Mesendoderm (in vitro differentiated cells): ENCODE measurements around the gene SAFB2.

Experiments used
- DNase-seq: peaks from one replicate; pipeline ENCODE4 v3.0.0; 2013
- H2AK5ac ChIP-seq: 2 replicates; pipeline ENCODE4 v1.6.1; 2013; ENCODE audit warnings: low read length, inconsistent platforms
- H2BK120ac ChIP-seq: 2 replicates; pipeline ENCODE4 v1.6.1; 2013; ENCODE audit warnings: low read depth, mild to moderate bottlenecking, low read length, moderate library complexity, mixed read lengths
- H2BK15ac ChIP-seq: replicated peaks from 2 replicates; pipeline ENCODE4 v1.6.1; 2013; ENCODE audit warnings: low read depth, mild to moderate bottlenecking, moderate library complexity
- H2BK5ac ChIP-seq: 2 replicates; pipeline ENCODE4 v1.6.1; 2013; ENCODE audit warnings: low read length, inconsistent platforms
- H3K18ac ChIP-seq: 2 replicates; pipeline ENCODE4 v1.6.1; 2013; ENCODE audit warnings: mild to moderate bottlenecking, low read length, mixed read lengths
- H3K23ac ChIP-seq: one replicate; pipeline ENCODE4 v1.6.1; 2013; ENCODE audit warnings: low read length
- H3K27ac ChIP-seq: 2 replicates; pipeline ENCODE4 v1.5.1; 2013; ENCODE audit warnings: low read depth, mild to moderate bottlenecking, inconsistent platforms, low read length, moderate library complexity
- H3K27me3 ChIP-seq: 2 replicates; pipeline ENCODE4 v1.6.1; 2013; ENCODE audit warnings: low read length, control low read depth, mild to moderate bottlenecking, inconsistent platforms; ENCODE audit not compliant: insufficient read depth, poor library complexity
- H3K36me3 ChIP-seq: 2 replicates; pipeline ENCODE4 v1.6.1; 2013; ENCODE audit warnings: low read length, inconsistent platforms; ENCODE audit not compliant: control insufficient read depth, insufficient read depth
- H3K4ac ChIP-seq: one replicate; pipeline ENCODE4 v1.6.1; 2013; ENCODE audit warnings: low read depth, mild to moderate bottlenecking, low read length, moderate library complexity
- H3K4me1 ChIP-seq: 2 replicates; pipeline ENCODE4 v1.6.1; 2013; ENCODE audit warnings: low read depth, low read length, inconsistent platforms; ENCODE audit not compliant: control insufficient read depth
- H3K4me2 ChIP-seq: 2 replicates; pipeline ENCODE4 v1.6.1; 2013; ENCODE audit warnings: low read length
- H3K4me3 ChIP-seq: 2 replicates; pipeline ENCODE4 v1.5.1; 2013; ENCODE audit warnings: mild to moderate bottlenecking, low read length
- H3K56ac ChIP-seq: one replicate; pipeline ENCODE4 v1.6.1; 2013; ENCODE audit warnings: low read length
- H3K79me1 ChIP-seq: 2 replicates; pipeline ENCODE4 v1.6.1; 2013; ENCODE audit warnings: low read length, inconsistent platforms
- H3K79me2 ChIP-seq: 2 replicates; pipeline ENCODE4 v1.6.1; 2013; ENCODE audit warnings: mild to moderate bottlenecking, low read length; ENCODE audit not compliant: control insufficient read depth, insufficient read depth
- H3K9ac ChIP-seq: 2 replicates; pipeline ENCODE4 v1.6.1; 2013; ENCODE audit warnings: low read length, inconsistent platforms
- H4K5ac ChIP-seq: one replicate; pipeline ENCODE4 v1.6.1; 2013; ENCODE audit warnings: low read length
- H4K8ac ChIP-seq: one replicate; pipeline ENCODE4 v1.6.1; 2013; ENCODE audit warnings: low read depth, mild to moderate bottlenecking, control low read depth, low read length, moderate library complexity
- WGBS: extraction: QIAGEN DNeasy Blood & Tissue Kit; methylation state at CpG from one replicate; pipeline ENCODE4 v1.1.7; 2013; ENCODE audit warnings: low lambda C conversion rate, missing lambda C conversion rate; ENCODE audit not compliant: insufficient coverage; ENCODE audit errors: extremely low coverage; 5-methylcytosine and 5-hydroxymethylcytosine counted together

SAFB2 gene

GRCh38 chr19:5643060-5643459 lies 20.5 kb upstream of the SAFB2 start:
- peaks cover 31% of the 10 kb centered on the region for H3K79me1 ChIP-seq

GRCh38 chr19:5642204-5642603 lies 19.6 kb upstream of the SAFB2 start:
- peaks cover 27% of the 10 kb centered on the region for H3K36me3 ChIP-seq

More at GRCh38 chr19:5643060-5643459, 20.5 kb upstream of the SAFB2 start:
- no peak for DNase-seq
- no peak overlapping the region for H3K4ac ChIP-seq
- H3K4me3 ChIP-seq, result no peak overlapping the region
- no peak overlapping the region for H3K56ac ChIP-seq
- no peaks in the 10 kb centered on the region for H3K27me3 ChIP-seq
- H3K18ac ChIP-seq, result no peak overlapping the region
- no peak overlapping the region for H4K5ac ChIP-seq
- H3K27ac ChIP-seq, result no peak overlapping the region
- H2BK120ac ChIP-seq, result no peak overlapping the region
- H3K9ac ChIP-seq, result no peak overlapping the region
- H4K8ac ChIP-seq, result no peak overlapping the region
- no peak overlapping the region for H3K4me2 ChIP-seq
- peaks cover 53% of the 10 kb centered on the region for H3K79me2 ChIP-seq
- H3K23ac ChIP-seq, result no peak overlapping the region
- no peaks in the 10 kb centered on the region for H3K4me1 ChIP-seq
- H2AK5ac ChIP-seq, result no peak overlapping the region
- H3K36me3 ChIP-seq, result peaks cover 31% of the 10 kb centered on the region
- H2BK15ac ChIP-seq, result no peak overlapping the region
- H2BK5ac ChIP-seq, result no peak overlapping the region
- WGBS, result no CpG with 5 or more reads among the region's 4 CpGs

DNA sequence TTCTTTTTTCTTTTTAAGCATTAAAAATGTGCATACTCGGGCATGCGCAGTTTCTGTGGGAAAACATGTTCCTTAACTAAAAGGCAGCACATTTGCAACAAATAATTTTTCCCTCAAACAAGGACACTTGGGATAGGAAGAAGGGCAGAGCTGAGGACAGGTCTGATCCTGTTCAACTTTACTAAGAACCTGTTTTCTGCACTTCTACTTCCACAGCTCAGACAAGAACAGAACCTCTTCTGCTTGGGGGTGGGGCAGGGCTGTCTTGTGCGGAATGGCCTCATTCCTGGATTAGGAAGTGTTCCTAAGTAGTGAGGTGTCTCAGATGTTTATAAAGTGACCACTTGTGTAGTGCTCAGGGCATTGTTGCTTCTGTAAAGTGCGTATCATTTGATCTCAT lies 18.6 kb upstream of the SAFB2 start:
- no peak overlapping the region for H3K27ac ChIP-seq
- no peak overlapping the region for H2BK15ac ChIP-seq
- H3K36me3 ChIP-seq, result peaks cover 19% of the 10 kb centered on the region
- H3K18ac ChIP-seq, result no peak overlapping the region
- no peak overlapping the region for H3K4me3 ChIP-seq
- no peak overlapping the region for H2BK5ac ChIP-seq
- no CpG with 5 or more reads among the region's 4 CpGs for WGBS
- H3K4me1 ChIP-seq, result no peaks in the 10 kb centered on the region
- no peak overlapping the region for H3K56ac ChIP-seq
- H3K4me2 ChIP-seq, result no peak overlapping the region
- no peak for DNase-seq
- H3K9ac ChIP-seq, result no peak overlapping the region
- H4K5ac ChIP-seq, result no peak overlapping the region
- no peak overlapping the region for H3K23ac ChIP-seq
- no peak overlapping the region for H2AK5ac ChIP-seq
- no peak overlapping the region for H4K8ac ChIP-seq
- H3K79me2 ChIP-seq, result peaks cover 62% of the 10 kb centered on the region
- H3K79me1 ChIP-seq, result peaks cover 21% of the 10 kb centered on the region
- no peaks in the 10 kb centered on the region for H3K27me3 ChIP-seq
- H2BK120ac ChIP-seq, result no peak overlapping the region
- H3K4ac ChIP-seq, result no peak overlapping the region

More at GRCh38 chr19:5642204-5642603, 19.6 kb upstream of the SAFB2 start:
- Histone ChIP-seq H4K8ac (no peak overlapping the region), H3K4me2 (no peak overlapping the region), H3K18ac (no peak overlapping the region), H2AK5ac (no peak overlapping the region), H3K79me1 (peaks cover 31% of the 10 kb centered on the region), H2BK5ac (no peak overlapping the region), H3K27ac (no peak overlapping the region), H3K23ac (no peak overlapping the region), H3K9ac (no peak overlapping the region), H3K56ac (no peak overlapping the region), H3K4me3 (no peak overlapping the region), H3K27me3 (no peaks in the 10 kb centered on the region), H3K4me1 (no peaks in the 10 kb centered on the region), H2BK120ac (no peak overlapping the region), H2BK15ac (no peak overlapping the region), H4K5ac (no peak overlapping the region), H3K4ac (no peak overlapping the region), H3K79me2 (peaks cover 61% of the 10 kb centered on the region)
- WGBS, result no CpG with 5 or more reads among the region's 2 CpGs
- no peak for DNase-seq

DNA sequence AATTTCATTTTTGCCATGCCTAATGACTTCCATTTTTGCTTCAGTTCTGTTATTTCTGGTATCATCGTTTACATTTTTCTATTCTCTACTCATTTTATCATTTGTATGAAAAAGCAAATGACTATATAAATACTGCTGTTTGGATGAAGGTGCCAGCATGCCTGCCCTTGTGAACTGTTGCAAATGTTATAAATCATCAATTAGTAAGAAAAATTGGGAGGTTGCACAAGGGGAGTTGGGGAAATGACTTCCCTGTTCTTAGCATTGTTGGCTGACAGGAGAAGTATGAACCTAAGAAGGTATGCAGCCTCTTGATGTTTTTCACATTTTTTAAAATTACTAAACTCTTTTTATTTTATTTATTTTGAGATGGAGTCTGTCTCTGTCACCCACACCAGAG lies 15.4 kb upstream of the SAFB2 start:
- DNase-seq, result no peak
- Histone ChIP-seq H3K36me3 (peaks cover 9% of the 10 kb centered on the region), H3K79me2 (peaks cover 68% of the 10 kb centered on the region), H3K56ac (no peak overlapping the region), H2AK5ac (no peak overlapping the region), H3K79me1 (peaks cover 19% of the 10 kb centered on the region), H4K5ac (no peak overlapping the region), H4K8ac (no peak overlapping the region), H3K9ac (no peak overlapping the region), H3K27me3 (no peaks in the 10 kb centered on the region), H3K4ac (no peak overlapping the region), H3K4me1 (no peaks in the 10 kb centered on the region), H3K23ac (no peak overlapping the region), H3K4me3 (no peak overlapping the region), H3K18ac (no peak overlapping the region), H3K4me2 (no peak overlapping the region), H2BK15ac (no peak overlapping the region), H3K27ac (no peak overlapping the region), H2BK120ac (no peak overlapping the region), H2BK5ac (no peak overlapping the region)
- no CpG with 5 or more reads among the region's 1 CpG for WGBS

DNA sequence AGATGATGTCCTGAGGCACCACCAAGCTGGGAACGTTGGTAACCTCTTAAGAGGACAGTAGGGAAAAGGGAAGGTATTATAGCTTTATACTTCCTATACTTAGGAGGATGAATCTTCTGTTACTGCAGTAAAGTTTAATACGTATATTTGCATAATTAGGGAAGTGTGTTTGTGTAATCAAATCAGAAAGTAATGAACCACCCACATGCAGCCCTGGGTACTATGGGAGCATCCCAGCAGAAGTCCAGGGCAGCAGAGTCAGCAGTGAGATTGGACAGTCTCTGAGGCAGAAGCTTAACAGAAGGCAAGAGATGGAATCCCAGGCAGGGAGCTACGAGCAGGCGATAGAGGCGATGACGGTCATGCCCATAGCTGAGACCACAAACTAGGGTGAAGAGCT lies 12.9 kb upstream of the SAFB2 start:
- no peak overlapping the region for H3K56ac ChIP-seq
- H4K5ac ChIP-seq, result no peak overlapping the region
- H3K4me2 ChIP-seq, result no peak overlapping the region
- H3K27me3 ChIP-seq, result no peaks in the 10 kb centered on the region
- no peaks in the 10 kb centered on the region for H3K4me1 ChIP-seq
- no peak overlapping the region for H3K27ac ChIP-seq
- no peak overlapping the region for H3K4me3 ChIP-seq
- no CpG with 5 or more reads among the region's 6 CpGs for WGBS
- H2BK15ac ChIP-seq, result no peak overlapping the region
- no peak overlapping the region for H3K4ac ChIP-seq
- H3K36me3 ChIP-seq, result no peaks in the 10 kb centered on the region
- no peak overlapping the region for H3K18ac ChIP-seq
- H3K79me2 ChIP-seq, result peaks cover 67% of the 10 kb centered on the region
- no peak overlapping the region for H3K9ac ChIP-seq
- DNase-seq, result no peak
- no peak overlapping the region for H3K23ac ChIP-seq
- no peak overlapping the region for H2BK120ac ChIP-seq
- no peak overlapping the region for H2BK5ac ChIP-seq
- peaks cover 16% of the 10 kb centered on the region for H3K79me1 ChIP-seq
- no peak overlapping the region for H4K8ac ChIP-seq
- H2AK5ac ChIP-seq, result no peak overlapping the region

DNA sequence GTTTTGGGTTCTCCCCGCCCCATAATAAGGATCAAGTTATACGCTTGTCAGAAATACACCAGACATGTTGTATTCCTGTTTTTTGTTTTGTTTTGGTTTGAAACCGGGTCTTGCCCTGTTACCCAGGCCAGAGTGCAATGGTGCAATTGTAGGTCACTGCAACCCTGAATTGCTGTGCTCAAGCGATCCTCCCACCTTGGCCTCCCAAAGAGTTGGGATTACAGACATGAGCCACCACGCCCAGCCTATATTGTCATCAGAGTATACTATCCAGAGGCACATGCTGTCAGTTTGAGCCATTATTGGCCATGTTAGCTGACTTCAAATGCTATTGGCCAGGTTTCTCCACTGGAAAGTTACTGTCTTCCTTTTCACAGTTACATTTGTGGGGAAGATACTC lies 10.1 kb upstream of the SAFB2 start:
- H3K4me3 ChIP-seq, result no peak overlapping the region
- no peak overlapping the region for H2BK5ac ChIP-seq
- H3K9ac ChIP-seq, result no peak overlapping the region
- no peaks in the 10 kb centered on the region for H3K4me1 ChIP-seq
- no peak for DNase-seq
- no peaks in the 10 kb centered on the region for H3K36me3 ChIP-seq
- no peak overlapping the region for H3K23ac ChIP-seq
- H3K27me3 ChIP-seq, result no peaks in the 10 kb centered on the region
- WGBS, result no CpG with 5 or more reads among the region's 5 CpGs
- no peak overlapping the region for H3K27ac ChIP-seq
- H3K56ac ChIP-seq, result no peak overlapping the region
- no peak overlapping the region for H4K8ac ChIP-seq
- H2BK15ac ChIP-seq, result no peak overlapping the region
- no peak overlapping the region for H2AK5ac ChIP-seq
- peaks cover 20% of the 10 kb centered on the region for H3K79me1 ChIP-seq
- H4K5ac ChIP-seq, result no peak overlapping the region
- H3K4me2 ChIP-seq, result no peak overlapping the region
- H2BK120ac ChIP-seq, result no peak overlapping the region
- peaks cover 75% of the 10 kb centered on the region for H3K79me2 ChIP-seq
- H3K18ac ChIP-seq, result no peak overlapping the region
- H3K4ac ChIP-seq, result no peak overlapping the region
